ENCODE data around the gene SPATS2.

GRCh38 chr12:49404956-49405355, 37.7 kb downstream of the SPATS2 start:
- TF ChIP-seq, protein P1, sequence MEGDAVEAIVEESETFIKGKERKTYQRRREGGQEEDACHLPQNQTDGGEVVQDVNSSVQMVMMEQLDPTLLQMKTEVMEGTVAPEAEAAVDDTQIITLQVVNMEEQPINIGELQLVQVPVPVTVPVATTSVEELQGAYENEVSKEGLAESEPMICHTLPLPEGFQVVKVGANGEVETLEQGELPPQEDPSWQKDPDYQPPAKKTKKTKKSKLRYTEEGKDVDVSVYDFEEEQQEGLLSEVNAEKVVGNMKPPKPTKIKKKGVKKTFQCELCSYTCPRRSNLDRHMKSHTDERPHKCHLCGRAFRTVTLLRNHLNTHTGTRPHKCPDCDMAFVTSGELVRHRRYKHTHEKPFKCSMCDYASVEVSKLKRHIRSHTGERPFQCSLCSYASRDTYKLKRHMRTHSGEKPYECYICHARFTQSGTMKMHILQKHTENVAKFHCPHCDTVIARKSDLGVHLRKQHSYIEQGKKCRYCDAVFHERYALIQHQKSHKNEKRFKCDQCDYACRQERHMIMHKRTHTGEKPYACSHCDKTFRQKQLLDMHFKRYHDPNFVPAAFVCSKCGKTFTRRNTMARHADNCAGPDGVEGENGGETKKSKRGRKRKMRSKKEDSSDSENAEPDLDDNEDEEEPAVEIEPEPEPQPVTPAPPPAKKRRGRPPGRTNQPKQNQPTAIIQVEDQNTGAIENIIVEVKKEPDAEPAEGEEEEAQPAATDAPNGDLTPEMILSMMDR (IDR thresholded peaks at IDR 0.05), result no peak
- no peak for TF ChIP-seq POLR2A (IDR thresholded peaks at IDR 0.05)
- no peak for TF ChIP-seq EP300 (IDR thresholded peaks at IDR 0.05; ENCODE audit: low read depth)
- no peak for TF ChIP-seq POLR2AphosphoS5 (IDR thresholded peaks at IDR 0.05)

All from transverse colon (tissue), 4 donors.